CD4-positive, alpha-beta T cell treated with Interleukin-15 for 1 hour (primary cell): Measurements from ENCODE around the gene ANKRD65.
A peak's percentile ranks its signal among the peaks of the same experiment; 100 is the strongest.

Source experiments
- DNase-seq: peaks from one replicate; pipeline ENCODE4 v3.0.0-alpha.2; 2020

ANKRD65 gene

GRCh38 chr1:1441002-1441888 is 20.2 kb upstream of the ANKRD65 start:
- peak; percentile 33 for DNase-seq

DNA sequence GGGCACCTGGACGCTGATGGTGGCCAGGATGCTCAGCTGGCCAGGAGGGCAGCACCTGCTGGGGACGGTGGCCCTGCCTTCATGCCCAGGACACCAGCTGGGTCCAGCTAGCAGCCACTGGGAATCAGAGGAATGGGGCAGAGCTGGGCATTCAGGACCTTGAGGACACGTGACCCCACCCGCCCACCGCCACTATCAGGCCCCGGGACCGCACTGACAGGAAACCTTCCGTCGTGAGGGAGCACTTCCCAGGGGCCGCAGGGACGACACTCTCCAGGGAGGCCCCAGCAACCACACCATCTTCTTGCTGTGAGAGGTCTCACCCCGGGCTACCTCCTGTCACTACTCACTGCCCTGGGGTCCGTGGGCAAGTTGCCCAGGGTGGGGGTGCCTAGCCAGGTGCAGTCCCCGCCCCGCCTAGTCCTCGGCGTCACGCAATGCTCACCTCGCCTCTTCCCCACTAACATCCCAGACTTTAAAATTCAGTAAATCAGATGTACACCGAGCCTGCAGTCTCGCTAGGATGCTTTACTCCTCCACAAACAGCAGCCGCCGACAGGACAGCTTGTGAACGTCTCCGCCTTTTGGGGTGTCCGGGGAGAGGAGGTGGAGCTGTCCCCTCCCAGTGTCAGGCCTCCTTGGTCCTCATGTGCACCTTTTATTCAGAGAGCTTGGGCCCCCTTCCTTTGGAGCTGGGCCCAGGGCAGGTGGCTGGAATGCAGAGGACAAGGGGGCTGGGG is 19.4 kb upstream of the ANKRD65 start:
- no peak for DNase-seq

GRCh38 chr1:1439546-1440261 is 18.6 kb upstream of the ANKRD65 start:
- DNase-seq, result no peak

- DNase-seq, result no peak
Measured at GRCh38 chr1:1438531-1439381, 17.7 kb upstream of the ANKRD65 start.

DNA sequence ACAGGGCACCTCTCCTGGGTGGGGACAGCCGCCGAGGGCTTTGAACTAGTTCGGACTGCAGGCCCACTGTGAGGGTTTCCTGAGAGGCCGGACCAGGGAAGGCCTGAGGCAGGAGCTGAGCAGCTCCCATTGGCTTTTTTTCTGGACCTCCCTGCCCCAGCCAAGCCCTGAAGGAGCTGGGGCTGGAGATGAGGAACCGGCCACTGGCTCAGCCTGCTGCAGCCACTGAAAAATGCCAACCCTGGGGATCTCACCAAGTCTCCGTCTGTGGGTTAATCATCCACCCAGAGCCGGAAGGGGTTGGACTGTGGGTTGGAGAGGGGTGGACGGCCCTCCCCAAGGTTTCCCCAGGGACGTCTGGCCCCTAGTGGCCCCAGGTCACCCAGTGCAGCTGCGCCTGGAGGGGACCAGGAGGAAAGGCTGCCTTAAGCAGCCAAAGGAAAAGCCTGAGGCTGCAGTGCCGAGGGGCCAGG is 16.9 kb upstream of the ANKRD65 start:
- no peak for DNase-seq

GRCh38 chr1:1437033-1437903 is 16.2 kb upstream of the ANKRD65 start:
- DNase-seq, result no peak

DNA sequence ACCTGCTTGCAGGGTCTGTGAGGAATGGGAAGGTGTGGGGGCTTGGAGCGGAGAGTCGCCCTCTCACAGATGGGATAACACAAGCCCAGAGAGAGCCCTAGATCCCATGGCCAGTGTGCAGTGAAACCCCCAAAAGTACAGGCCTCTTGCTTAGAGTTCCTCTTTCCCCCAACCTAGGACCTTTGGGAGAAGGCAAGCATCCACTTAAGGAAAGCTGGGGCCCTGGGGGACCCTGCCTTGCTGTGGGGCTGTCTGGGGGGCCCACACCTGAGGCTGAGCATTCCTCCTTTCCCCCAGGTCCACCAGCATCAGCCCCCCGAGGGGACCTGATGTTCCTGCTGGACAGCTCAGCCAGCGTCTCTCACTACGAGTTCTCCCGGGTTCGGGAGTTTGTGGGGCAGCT is 15.6 kb upstream of the ANKRD65 start:
- no peak for DNase-seq

GRCh38 chr1:1435911-1436629 is 15.0 kb upstream of the ANKRD65 start:
- DNase-seq, result no peak

GRCh38 chr1:1435106-1435903 is 14.2 kb upstream of the ANKRD65 start, which contains the start of gene VWA1:
Gene VWA1 (plus strand): TSS chr1:1435690. CDS start chr1:1435749, 59 bp downstream.
- DNase-seq, result peak; percentile 52

GRCh38 chr1:1434824-1435105 is 13.7 kb upstream of the ANKRD65 start:
- no peak for DNase-seq

- DNase-seq, result no peak
Measured at GRCh38 chr1:1434131-1434823, 13.2 kb upstream of the ANKRD65 start.

GRCh38 chr1:1433804-1434130 is 12.7 kb upstream of the ANKRD65 start:
- DNase-seq, result no peak

GRCh38 chr1:1432951-1433803 is 12.1 kb upstream of the ANKRD65 start:
- DNase-seq, result no peak

DNA sequence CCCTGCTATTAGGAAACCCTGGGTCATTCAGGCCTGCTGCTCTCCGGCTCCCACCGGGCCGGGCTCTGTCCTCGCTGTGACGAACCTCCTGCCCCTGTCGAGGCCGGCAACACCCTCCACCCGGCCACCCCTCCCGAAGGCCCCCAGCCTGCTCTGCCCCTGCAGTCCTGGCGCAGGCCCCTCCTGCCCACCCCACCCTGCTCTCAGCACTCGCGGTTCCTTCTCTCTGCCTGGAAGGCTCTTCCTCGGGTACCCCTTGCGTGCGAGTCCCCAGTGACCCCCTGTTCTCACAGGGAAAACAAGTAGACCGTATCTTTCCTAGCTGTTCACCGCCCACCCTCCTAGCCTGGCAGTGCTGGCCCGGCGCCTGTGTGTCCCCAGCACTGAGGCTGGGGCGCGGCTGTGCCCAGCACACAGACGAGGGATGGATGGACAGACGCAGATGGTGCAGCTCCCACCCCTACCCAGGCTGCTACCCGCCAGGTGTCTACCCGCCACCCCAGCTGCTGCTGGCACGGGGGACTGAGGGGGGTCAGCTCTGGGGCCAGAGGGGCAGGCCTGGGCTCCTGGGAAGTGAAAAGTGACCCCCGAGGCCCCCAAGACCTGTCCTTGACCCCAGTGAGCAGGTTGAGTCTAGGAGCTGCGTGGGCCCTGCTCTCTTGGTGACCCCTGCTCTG is 11.3 kb upstream of the ANKRD65 start:
- DNase-seq, result no peak

DNA sequence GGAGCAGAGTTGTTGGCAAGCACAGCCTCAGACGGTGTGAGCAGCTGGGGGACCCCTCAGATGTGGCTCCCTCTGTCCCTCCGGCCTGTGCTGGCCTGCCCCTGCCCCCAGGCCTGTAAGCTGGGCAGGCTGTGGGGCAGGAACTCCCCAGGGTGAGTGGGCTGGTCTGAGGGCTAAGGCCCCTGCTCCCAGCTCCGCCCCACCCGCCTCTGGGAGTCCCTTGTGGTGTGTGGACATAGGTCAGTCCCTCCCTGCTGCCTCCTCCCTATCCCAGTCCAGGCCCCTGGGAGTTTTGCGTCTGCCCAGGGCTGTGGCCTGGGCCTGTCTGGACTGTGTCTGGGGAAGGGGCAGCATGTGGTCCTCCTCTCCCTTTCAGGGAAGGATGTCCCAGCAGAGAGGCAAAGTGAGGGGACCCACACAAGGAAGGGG is 10.8 kb upstream of the ANKRD65 start:
- DNase-seq, result no peak

GRCh38 chr1:1430992-1431844 is 10.1 kb upstream of the ANKRD65 start:
- no peak for DNase-seq
